A549 (cell line): ENCODE data around the gene BAHD1.

Source experiments
- BHLHE40 ChIP-seq: IDR thresholded peaks from 2 replicates; pipeline ENCODE4 v1.6.1; 2012; ENCODE audit warnings: low read depth, low read length, inconsistent platforms
- POLR2A ChIP-seq: IDR thresholded peaks from 2 replicates; pipeline ENCODE4 v1.6.1; 2012; ENCODE audit warnings: mild to moderate bottlenecking, low read length

DNA sequence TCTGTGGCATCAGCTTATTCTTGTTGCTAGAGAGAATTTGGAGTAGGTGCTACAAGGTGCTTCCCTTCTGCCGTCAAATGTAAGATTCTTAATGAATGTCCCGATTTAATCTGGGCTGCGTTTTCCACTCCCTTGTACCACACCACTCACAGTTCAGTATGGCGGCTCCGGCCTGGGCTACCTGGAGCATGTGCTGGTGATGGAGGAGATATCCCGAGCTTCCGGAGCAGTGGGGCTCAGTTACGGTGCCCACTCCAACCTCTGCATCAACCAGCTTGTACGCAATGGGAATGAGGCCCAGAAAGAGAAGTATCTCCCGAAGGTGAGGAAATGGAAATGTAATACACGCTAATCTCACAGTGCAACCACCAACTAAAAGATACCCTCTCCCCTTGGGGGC, 30.3 kb upstream of the BAHD1 start:
- TF ChIP-seq BHLHE40 (no peak), POLR2A (no peak)
